NCI-H1436 (cell line): ENCODE results near the gene PIP5K1C.

Source experiments
- DNase-seq: peaks from one replicate; lab custom pipeline; 2025; lab: John Stamatoyannopoulos, UW

PIP5K1C gene

GRCh38 chr19:3610745-3611717, 89.2 kb downstream of the PIP5K1C start:
- no peak for DNase-seq

GRCh38 chr19:3609779-3610719, 90.2 kb downstream of the PIP5K1C start:
- DNase-seq = no peak

- DNase-seq = no peak
Observed at GRCh38 chr19:3608750-3609322, 91.4 kb downstream of the PIP5K1C start.

- DNase-seq = no peak
Observed at GRCh38 chr19:3608079-3608641, 92.1 kb downstream of the PIP5K1C start.

GRCh38 chr19:3607303-3608078, 92.8 kb downstream of the PIP5K1C start:
- DNase-seq = no peak

GRCh38 chr19:3606690-3607289, 93.5 kb downstream of the PIP5K1C start, which contains the start of gene TBXA2R:
Gene TBXA2R (minus strand): TSS chr19:3606875. CDS start chr19:3600634, 6,241 bp downstream.
- DNase-seq = no peak

- DNase-seq = no peak
Observed at GRCh38 chr19:3606174-3606689, 94.0 kb downstream of the PIP5K1C start.

- DNase-seq = no peak
Observed at GRCh38 chr19:3605770-3606169, 94.5 kb downstream of the PIP5K1C start.

GRCh38 chr19:3605361-3605760, 94.9 kb downstream of the PIP5K1C start:
- no peak for DNase-seq

GRCh38 chr19:3604987-3605343, 95.3 kb downstream of the PIP5K1C start:
- DNase-seq = no peak

- DNase-seq = no peak
Observed at GRCh38 chr19:3604227-3604986, 95.9 kb downstream of the PIP5K1C start.

- DNase-seq = no peak
Observed at GRCh38 chr19:3603121-3603811, 97.0 kb downstream of the PIP5K1C start.

GRCh38 chr19:3601021-3601420, 99.2 kb downstream of the PIP5K1C start:
- DNase-seq = no peak

- DNase-seq = no peak
Observed at GRCh38 chr19:3599776-3600187, 100.5 kb downstream of the PIP5K1C start.

GRCh38 chr19:3595521-3596061, 104.7 kb downstream of the PIP5K1C start:
- no peak for DNase-seq

GRCh38 chr19:3593156-3593555, 107.1 kb downstream of the PIP5K1C start:
- no peak for DNase-seq

GRCh38 chr19:3591876-3592613, 108.2 kb downstream of the PIP5K1C start:
- no peak for DNase-seq
